HG02970 (cell line): ENCODE data around the gene SLC38A1.
"Not testable (repeated sequence)": the region's sequence is repeated elsewhere in the genome, so short reads cannot be mapped to it uniquely, and the experiment has no call there.

ENCODE experiments used
- ATAC-seq: cut with Tn5 transposase; IDR thresholded peaks from one replicate; pipeline ENCODE4 v1.9.1; 2021; ENCODE audit warnings: mild to moderate bottlenecking, moderate library complexity, moderate number of reproducible peaks; ENCODE audit not compliant: unreplicated experiment, low FRiP score

The SLC38A1 gene

DNA sequence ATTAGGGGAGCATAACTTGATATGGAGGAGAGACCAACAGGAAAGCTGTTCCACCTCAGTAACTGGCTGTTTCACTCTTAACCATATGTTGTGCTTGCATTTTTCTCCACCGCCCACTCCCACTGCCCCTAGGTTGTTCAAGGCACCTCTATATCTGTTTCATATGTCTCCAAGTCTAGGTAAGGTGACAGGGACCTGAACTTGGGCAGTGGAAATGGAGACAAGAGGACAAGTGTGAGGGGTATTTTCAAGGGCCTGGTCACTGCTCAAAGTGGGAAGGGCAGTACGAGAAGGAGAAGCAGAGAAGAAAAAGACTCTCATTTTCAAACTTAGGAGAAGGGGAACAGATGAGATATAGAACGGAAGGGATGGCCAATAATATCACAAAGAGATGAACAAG lies 3.1 kb downstream of the SLC38A1 start:
- ATAC-seq, result no peak

- ATAC-seq, result no peak
Observed at GRCh38 chr12:46265102-46265501, 3.7 kb downstream of the SLC38A1 start.

DNA sequence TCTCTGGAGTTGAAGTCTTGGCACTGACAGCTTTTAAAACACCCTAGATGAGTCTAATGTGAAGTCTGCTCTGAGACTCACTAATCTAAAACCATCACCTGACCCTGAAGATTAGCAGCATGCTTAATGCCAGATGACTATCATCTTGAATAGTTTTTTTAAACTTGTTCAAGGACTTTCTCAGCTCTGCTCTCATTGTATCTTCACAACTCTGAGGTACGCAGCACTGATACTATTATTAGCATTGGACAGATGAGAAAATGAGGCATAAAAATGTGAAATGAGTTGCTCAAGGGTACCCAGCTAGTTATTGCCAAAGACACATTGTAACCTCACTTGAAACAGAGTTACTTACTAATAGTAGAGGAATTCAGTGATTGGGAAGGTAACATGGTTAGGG lies 4.8 kb downstream of the SLC38A1 start:
- ATAC-seq, result no peak

- ATAC-seq, result no peak
Observed at GRCh38 chr12:46263140-46264016, 5.5 kb downstream of the SLC38A1 start.

DNA sequence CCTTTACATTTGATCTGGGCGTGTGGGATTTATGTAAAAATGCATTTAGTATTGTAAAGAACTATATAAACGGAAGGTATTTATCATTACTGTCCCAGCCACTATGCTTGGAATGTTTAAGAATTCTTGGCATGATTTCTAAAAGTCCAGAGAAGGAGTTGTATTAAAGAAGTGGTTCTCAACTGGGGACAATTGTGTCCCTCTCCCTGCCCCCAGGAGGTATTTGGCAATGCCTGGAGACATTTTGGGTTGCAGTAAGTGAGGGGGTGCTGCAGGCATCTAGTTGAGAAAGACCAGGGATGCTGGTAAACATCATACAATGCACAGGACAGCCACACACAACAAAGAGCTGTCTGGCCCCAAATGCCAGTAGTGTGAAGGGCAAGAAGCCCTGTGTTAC lies 7.2 kb downstream of the SLC38A1 start:
- ATAC-seq, result no peak

DNA sequence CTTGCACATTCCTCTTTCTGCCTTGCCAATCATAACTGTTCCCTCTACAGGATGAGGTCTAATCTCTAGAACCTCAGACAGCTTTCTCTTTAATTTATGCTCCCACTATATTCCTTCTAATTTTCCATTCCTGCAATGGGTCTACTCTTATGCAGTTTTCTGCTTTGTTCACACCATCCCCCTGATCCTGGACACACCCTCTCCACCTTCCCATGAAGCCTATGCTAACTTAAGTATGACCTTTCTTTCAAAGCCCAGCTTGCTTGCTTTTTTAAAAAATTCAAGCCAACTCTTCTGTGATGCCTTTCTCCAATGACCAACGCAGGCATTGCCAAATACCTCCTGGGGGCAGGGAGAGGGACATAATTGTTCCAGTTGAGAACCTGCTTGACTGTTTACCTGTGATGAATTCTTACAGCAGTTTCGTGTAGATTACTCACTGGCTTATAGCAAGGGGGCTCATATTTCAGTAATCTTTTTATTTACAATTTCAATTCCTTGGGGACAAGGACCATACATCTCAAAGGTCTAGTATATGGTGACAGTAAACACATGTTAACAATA lies 7.8 kb downstream of the SLC38A1 start:
- no peak for ATAC-seq

DNA sequence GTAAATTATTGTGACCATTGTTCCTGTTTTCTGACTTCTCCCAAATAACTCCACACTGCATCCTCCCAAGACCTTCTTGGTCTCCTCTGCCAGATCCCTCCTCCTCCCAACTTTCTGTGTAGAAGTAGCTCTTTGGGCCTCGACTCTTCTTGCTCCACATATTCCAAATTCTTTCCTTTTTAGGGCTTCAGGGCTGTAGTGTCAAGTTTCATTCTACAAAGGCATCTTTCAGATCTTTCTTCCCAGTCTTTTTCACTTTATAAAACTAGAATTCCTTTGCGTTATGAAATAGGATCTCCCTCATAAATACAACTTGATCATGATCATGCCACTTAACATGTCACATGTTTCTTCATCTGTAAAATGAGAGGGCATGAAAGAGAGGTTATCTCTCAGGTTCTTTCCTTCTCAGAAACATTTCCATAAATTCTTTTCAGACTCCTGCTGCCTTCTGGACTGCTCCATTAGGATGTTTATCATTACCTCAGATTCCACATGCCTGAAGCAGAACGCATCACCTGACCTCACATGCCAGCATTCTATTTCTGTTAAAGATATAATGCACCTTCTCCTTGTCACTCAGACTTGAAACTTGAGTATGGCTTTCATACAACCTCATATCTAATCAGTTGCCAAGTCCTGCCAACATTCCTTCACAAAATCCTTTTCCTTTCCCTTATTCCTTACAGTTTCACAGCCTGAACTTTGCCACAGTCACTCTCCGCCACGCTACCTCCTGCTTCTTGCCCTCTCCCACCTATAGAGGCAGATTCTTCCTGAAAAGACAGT lies 8.5 kb downstream of the SLC38A1 start:
- ATAC-seq, result no peak

GRCh38 chr12:46259713-46260112 lies 9.1 kb downstream of the SLC38A1 start:
- no peak for ATAC-seq

GRCh38 chr12:46259071-46259470 lies 9.8 kb downstream of the SLC38A1 start:
- no peak for ATAC-seq

DNA sequence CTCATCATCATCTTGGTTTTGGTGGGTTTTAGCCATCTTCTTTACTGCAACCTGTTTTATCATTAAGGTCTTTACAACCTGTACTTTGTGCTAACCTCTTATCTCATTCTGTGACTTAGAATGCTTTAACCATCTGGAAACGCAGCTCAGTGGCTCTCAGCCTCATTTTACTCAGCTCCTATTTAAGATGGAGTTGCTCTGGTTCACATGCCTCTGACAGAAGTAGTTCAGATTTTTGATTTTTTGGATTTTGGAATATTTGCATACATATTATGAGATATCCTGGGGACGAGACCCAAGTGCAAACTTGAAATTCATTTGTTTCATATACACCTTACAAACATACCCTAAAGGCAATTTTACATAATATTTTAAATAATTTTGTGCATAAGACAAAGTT lies 10.7 kb downstream of the SLC38A1 start:
- no peak for ATAC-seq

DNA sequence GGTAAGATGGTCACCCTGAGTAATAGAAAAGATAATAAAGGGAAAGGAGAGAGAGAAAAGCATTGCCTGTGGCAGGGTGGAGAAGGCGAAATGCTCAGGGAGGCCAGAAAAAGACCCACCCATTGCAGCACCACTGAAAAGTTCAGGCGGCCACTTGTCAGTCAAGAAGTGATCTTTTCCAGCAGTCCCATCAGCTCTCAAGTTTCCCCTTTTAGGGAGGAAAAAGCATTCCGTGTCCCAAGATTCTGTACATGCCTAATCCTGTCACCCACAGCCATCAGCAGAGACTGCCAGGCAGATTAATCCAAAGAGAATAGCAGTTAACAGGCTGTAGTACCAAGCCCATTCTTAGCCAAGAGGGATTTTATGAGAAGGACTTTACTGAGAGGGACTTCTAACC lies 11.9 kb downstream of the SLC38A1 start:
- ATAC-seq, result no peak

DNA sequence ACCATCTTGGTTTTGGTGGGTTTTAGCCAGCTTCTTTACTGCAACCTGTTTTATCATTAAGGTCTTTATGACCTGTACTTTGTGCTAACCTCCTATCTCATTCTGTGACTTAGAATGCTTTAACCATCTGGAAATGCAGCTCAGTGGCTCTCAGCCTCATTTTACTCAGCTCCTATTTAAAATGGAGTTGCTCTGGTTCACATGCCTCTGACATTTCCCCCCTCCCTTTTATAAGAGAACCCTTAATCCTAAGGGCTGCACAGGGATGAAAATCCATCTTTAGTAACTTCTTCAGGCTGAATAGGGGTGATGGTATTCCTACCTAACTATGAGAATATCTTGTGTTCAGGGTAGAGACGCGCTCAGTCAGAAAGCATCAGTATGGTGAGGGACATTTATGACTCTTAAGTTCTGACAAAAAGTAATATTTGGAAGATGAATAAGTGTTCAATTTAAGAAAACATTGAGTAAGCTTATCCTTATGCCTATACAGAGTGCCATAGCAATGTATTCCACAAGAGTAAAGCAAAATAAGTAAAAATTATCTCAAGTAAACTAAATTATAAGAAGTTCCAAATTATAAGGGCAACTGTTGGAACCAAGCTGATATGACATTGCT lies 15.2 kb downstream of the SLC38A1 start:
- ATAC-seq, result no peak

DNA sequence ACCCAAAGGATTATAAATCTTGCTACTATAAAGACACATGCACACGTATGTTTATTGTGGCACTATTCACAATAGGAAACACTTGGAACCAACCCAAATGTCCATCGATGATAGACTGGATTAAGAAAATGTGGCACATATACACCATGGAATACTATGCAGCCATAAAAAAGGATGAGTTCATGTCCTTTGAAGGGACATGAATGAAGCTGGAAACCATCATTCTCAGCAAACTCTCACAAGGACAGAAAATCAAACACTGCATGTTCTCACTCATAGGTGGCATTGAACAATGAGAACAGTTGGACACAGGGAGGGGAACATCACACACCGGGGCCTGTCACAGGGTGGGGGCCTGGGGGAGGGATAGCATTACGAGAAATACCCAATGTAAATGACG lies 16.8 kb downstream of the SLC38A1 start:
- not testable (repeated sequence) for ATAC-seq

- ATAC-seq, result not testable (repeated sequence)
Observed at GRCh38 chr12:46249960-46250359, 18.9 kb downstream of the SLC38A1 start.

GRCh38 chr12:46246021-46246700 lies 22.7 kb downstream of the SLC38A1 start:
- ATAC-seq, result no peak

- no peak for ATAC-seq
Observed at GRCh38 chr12:46244997-46245396, 23.8 kb downstream of the SLC38A1 start.

- no peak for ATAC-seq
Observed at GRCh38 chr12:46244273-46244915, 24.4 kb downstream of the SLC38A1 start.

DNA sequence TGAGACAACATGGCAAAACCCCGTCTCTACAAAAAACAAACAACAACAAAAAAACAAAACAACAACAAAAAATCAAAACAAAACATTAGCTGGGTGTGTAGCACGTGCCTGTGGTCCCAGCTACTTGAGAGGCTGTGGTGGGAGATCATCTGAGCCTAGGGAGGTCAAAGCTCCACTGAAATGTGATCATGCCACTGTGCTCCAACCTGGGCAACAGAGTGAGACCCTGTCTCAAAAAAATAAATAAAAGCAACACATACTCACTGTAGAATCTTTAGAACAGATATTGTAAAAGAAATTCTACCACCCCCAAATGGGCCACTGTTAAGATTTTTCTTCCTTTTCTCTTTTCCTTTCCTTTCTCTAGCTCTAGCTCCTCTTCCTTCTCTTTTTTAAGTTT lies 26.3 kb downstream of the SLC38A1 start:
- no peak for ATAC-seq

DNA sequence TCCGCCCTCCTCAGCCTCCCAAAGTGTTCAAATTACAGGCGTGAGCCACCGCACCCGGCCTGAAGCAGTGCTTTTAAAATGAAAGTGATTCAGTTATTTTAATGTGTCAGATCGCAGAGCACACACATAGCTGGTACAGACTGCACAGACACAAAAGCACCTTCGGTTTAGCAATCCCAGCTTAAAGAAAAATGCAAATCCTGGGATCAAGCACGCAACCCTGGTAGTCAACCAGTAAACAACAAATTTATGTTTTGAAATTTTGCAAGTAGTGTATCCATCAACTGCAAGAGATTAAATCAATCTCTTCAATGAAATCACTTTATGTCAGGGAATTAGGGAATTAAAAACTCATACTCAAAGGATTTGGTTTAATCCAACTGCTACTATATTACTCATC lies 28.4 kb downstream of the SLC38A1 start:
- no peak for ATAC-seq

DNA sequence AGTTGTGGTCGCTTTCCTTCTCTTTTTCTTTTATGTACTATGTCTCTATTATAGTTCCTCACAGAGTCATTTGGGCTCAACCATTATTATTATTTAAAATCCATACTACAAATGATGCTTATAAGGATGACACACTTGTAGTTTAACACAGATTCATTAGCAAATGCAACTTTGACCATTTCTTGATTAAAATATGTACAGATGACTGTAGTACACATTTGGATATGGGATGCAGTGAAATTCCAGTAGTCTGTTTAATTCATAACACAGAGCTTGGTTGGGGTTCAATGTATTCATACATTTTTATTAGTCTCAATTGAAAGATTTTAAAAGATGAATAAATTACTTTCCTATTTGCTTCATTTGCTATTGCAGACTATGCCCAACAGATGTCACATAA lies 30.0 kb downstream of the SLC38A1 start:
- no peak for ATAC-seq
